ENCODE data around the gene RAX.
A peak's percentile ranks its signal among the peaks of the same experiment; 100 is the strongest.

RAX gene

DNA sequence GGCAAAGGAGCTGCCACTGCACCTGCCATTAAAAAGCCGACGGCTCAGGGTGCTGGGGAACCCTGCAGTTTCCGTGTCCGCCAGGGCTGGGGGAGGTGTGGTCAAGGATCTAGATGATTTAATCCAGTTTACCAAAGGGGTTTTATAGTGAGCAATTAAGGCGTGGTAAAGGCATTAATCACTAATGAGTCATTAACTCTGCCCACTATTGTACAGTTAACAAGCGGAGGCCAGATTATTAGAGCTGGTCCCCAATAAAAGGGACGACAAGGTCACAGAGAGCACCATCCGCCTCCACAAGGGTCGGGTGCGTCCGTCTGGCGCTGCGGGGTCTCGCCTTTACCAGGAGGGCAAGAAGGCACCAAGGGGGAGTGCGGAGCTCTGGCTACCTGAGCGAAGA lies 9.6 kb downstream of the RAX start:
- TF ChIP-seq, protein P1, sequence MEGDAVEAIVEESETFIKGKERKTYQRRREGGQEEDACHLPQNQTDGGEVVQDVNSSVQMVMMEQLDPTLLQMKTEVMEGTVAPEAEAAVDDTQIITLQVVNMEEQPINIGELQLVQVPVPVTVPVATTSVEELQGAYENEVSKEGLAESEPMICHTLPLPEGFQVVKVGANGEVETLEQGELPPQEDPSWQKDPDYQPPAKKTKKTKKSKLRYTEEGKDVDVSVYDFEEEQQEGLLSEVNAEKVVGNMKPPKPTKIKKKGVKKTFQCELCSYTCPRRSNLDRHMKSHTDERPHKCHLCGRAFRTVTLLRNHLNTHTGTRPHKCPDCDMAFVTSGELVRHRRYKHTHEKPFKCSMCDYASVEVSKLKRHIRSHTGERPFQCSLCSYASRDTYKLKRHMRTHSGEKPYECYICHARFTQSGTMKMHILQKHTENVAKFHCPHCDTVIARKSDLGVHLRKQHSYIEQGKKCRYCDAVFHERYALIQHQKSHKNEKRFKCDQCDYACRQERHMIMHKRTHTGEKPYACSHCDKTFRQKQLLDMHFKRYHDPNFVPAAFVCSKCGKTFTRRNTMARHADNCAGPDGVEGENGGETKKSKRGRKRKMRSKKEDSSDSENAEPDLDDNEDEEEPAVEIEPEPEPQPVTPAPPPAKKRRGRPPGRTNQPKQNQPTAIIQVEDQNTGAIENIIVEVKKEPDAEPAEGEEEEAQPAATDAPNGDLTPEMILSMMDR (IDR thresholded peaks at IDR 0.05), result no peak

DNA sequence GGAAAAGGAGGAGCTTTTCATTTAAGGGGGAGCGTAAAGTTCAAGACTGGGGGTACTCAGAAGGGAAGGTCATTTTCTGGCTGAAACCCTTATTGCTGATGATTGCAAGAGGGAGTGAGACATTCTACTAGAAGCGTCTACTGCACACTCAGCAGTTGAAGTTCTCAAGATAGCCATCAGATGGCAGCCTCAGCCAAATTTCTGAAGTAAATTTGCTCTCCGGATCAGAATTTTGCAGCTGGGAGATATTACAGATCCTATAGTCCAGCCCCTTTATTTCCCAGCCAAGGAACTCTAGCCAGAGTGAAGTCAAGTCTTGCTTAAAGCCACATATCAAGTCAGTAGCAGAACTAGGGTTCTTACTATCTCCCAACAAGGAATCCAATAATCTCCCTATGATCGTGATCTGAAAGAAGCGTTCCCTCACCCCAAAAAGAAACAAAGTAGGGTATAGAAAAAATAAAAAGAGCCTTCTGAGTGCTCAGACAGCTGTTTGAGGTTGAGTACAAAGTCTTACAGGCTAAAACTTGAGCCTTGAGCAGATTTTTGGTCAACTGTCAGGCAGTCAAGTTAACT lies 24.0 kb downstream of the RAX start:
- TF ChIP-seq, protein P1 (IDR thresholded peaks at IDR 0.05), result peak; percentile 77

DNA sequence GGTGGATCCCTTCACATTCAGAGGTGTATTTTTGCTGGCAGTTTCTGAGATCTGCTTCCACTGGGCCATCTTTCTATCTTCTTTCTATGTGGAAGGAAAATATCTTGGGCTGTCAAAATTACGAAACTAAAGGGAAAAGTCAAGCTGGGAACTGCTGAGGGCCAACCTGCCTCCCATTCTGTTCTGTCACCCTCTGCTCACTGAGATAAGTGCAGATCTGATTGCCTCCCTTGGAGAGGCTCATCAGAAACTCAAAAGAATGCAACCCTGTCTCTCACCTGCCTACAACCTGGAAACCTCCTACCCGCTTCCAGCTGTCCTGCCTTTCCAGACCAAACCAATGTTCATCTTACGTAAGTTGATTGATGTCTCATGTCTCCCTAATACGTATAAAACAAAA lies 26.5 kb downstream of the RAX start:
- TF ChIP-seq, protein P1 (IDR thresholded peaks at IDR 0.05), result no peak

DNA sequence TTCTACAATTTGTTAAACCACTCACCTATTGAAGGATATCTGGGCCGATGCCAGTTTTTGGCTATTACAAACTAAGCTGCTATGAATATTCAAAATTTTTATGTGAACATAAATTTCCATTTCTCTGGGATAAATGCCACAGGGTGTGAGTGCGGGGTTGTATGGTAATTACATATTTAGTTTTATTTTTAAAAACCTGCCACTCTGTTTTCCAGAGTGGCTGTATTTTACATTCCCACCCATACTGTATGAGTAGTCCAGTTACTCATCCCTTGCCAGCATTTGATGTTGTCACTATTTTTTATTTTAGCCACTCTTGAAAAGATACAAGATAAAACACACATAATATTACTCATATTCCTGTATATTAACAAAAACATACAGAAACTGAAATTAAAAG lies 30.3 kb downstream of the RAX start:
- TF ChIP-seq, protein P1 (IDR thresholded peaks at IDR 0.05), result no peak

DNA sequence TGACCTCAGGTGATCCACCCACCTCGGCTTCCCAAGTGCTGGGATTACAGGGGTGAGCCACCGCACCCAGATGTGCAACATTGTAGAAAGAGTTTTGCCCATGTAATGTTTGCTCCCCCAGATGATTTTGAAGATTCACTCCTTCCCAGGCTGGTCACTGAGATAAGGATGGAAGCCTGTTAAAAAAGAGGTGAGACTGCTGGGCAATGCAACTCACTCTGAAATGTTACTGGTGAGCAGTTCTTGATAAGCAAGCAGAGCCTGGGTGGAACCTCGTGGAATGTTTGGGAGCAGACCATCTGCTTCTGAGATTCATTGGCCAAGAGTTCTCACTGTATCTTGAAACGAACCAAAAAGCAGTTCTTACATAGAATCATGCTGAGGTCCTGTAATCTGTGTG lies 33.6 kb downstream of the RAX start:
- TF ChIP-seq, protein P1 (IDR thresholded peaks at IDR 0.05), result no peak

DNA sequence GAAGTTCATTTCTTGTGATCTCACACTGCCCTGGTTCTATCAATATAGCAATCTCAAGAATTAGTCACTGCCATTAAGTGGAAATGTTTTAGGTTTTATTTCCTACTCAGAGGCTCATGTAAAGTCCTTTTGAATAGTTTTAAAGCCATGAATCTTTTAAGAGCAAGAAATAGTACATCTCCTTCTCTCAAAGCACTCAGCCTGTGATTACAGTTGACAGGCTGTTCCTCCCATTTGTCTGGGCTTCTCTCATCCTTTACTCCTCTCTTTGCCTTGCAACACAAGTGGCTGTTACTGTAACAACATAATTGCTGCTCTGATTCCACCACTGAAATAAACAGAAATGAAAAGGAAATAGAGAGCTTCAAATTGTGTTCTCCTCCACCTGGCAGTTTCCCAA lies 34.9 kb downstream of the RAX start:
- TF ChIP-seq, protein P1 (IDR thresholded peaks at IDR 0.05), result no peak

DNA sequence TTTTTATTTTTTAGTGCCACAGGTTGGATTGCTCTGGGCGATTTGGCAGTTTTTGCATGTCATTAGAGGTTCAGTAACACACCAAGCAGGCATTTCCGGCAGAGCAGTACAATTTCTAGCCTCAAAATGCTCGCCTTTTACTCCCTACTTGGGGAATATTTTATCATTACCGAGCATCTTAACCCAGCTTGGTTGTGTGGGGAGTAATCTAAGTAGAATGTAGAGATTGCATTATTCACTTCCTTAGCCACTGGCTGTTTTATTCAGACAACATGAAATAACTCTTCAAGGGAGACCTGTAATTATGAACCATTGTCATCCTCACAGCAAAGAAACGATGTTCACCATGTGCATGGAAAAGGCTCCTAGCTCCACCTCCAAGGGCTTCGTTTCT lies 40.2 kb downstream of the RAX start:
- TF ChIP-seq, protein P1 (IDR thresholded peaks at IDR 0.05), result no peak
